NCI-H510A treated with DMSO at 0.1 percent for 48 hours (cell line): Measurements from ENCODE around the gene PATZ1.

Source experiments
- DNase-seq: peaks from one replicate; lab custom pipeline; 2025; lab: John Stamatoyannopoulos, UW

PATZ1 gene

GRCh38 chr22:31308181-31308580 lies 38.0 kb downstream of the PATZ1 start:
- DNase-seq, result no peak

- DNase-seq, result no peak
These were observed 41.0 kb downstream of the PATZ1 start for GRCh38 chr22:31305194-31305593.

DNA sequence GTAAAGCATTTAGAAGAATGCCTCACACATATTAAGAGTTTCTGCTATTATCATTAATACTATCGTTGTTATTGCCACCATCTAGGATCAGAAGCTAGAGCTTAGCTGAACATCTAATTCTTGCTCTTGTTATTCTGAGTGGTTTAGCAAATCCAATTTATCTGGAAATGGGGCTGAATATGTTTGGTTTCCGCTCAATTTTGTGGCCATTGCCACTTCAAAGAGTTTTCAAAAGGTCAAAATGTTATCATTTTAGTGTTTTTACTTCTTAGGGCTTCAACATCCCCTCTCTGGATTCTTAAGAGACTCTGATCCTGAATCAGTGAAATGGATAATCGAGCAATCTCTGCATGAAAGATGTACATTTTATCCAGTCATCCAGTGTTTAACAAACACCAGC lies 43.6 kb downstream of the PATZ1 start:
- no peak for DNase-seq

DNA sequence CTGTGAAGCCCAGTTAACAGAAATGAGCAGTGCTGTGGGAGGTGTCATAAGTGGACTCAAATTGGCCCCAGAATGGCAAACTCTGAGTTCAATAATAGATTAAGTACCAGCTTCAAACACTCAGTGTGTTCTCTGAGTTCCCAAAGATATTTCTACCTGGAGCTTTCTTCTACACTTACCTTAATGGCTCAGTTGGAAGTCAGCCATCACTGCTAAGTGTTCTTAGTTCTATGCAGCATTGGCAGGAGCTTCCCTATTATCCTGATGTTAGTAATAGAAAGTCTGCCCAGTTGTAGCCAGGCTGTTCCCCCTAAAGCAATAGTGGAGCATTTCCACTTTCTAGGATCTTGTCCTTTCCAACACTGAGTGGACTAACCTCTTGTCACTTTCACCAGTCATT lies 44.1 kb downstream of the PATZ1 start:
- no peak for DNase-seq

DNA sequence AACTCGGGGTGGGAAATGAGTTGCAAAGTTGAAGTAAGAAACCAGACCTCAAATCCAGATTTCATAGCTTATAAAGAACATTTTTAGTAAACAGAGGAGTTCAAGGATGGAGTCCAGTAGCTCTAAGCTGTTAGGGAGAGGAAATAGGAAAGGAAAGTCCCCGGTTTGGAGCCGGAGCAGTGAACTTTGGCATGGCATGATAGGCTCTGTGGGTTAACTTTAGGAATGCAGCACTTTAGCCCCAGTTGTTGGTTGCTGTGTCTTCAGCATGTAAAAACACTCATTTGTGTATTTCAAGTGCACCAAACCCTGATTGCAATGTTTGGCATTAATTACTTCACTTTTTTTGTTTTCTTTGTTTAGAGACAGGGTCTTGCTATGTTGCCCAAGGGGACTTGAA lies 45.2 kb downstream of the PATZ1 start:
- no peak for DNase-seq

DNA sequence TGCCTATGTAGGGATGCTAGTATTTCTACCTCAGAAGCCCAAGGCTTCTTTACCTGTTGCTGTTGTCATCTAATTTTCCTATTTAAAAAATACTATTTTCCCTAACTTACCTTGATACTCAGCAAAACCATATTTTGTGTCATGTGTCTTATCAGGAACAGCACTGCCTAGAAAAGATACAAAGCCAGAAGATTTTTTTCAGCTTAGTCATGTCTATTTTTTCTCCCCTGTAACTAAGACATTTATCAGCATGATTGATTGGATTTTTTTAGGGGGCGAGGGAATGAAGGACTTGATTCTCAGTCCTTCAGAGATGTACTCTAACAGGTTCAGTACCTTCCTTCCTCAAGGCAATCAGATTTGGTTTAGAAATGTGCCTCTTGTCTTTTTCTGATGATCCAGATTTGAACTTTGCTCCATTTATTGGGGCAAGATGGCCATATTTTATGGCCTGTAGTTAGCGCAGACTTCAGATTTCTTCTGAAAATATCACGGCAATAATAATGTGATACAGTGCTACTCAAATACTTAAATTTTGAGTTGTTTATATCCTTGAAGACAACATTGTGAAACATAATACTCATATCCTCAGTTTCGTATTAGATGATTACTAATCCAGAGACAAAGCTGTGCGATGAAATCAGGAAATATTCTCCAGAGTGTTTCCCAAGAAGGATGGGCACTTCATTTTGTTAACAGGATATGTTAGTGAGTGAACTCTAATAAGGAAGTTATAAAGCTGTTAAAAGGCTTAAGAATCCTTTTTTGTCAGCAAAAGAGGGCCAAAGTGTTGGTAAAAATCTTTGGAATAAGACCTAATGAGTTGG lies 50.1 kb downstream of the PATZ1 start:
- no peak for DNase-seq

DNA sequence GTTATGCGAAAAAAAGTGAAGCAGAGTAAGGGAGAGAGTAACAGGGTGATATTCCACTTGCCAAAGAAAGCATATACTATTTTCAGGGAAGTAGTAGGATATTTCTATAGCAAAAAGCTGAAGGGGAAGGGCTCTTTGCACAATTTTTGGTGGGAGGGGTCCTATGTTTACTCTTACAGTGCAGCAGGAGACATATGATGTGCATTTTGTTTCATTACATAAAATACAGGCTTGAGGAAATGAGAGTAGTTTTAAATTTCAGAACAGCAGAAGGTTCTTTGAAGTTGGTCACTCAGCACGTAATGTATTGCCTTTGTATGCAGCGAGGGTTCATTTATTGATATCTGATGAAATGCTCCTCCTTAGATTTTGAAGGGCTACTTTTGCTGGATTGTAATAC lies 50.8 kb downstream of the PATZ1 start:
- no peak for DNase-seq

- DNase-seq, result peak; percentile 69
These were observed 53.7 kb downstream of the PATZ1 start, which contains the start of gene PIK3IP1 for GRCh38 chr22:31292236-31292989. Gene PIK3IP1 (minus strand): TSS chr22:31292488. CDS start chr22:31292344, 144 bp downstream.

DNA sequence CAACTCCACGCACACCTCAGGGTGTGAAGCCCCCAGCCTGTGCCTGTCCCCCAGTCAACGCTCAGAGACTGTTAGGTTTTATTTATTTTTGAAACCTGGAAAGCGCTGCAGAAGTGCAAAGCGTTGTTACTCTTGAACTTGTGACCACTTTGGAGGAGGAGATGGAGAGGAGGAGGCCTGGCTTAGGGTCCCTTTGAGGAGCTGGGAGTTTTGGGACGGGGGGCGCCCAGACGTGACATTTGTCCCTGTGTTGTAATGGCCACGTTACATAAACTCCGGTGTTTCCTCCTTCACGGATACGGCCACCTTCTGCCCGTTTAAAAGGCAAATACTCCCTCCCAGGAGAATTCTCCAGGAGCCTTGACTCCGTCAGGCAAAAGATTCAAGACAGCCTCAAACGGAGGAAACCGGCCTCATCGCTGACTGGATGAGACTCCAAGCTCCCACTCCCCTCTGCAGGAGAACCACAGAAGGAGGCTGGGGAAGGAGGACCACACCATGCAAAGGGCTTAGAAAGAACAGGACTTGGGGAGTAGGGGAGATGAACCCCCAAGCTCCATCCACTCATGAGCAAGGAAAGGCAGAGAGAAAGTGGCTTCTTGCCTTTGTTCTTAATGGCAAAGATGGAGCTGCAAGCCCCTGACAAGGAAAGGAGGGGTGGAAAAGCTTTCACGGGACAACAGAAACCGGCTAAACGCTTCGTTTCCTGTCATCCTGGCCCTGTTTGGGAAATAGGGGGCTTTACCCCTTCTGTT lies 54.5 kb downstream of the PATZ1 start:
- DNase-seq, result no peak

- peak; percentile 80 for DNase-seq
These were observed 55.4 kb downstream of the PATZ1 start for GRCh38 chr22:31290494-31291471.

DNA sequence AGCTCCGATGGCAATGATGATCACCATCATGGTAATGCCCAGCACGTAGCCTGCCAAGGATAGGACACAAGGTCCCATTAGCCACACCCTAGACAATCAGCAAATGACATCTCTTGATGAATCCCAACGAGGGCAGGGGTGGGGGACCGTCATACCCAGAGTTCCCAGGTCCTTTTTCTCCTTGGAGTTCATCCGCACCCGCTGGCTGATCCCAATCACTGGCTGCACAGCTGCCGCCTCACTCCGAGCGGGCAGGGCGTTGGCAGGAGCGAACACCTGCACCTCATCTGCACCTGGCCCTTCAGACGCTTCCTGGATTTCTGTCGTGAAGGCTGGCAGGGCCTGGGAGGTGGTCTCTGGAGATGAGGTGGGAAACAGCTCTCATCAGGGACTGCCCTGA lies 56.8 kb downstream of the PATZ1 start:
- peak; percentile 82 for DNase-seq

GRCh38 chr22:31288496-31289240 lies 57.5 kb downstream of the PATZ1 start:
- DNase-seq, result no peak

GRCh38 chr22:31287818-31288495 lies 58.2 kb downstream of the PATZ1 start:
- no peak for DNase-seq

DNA sequence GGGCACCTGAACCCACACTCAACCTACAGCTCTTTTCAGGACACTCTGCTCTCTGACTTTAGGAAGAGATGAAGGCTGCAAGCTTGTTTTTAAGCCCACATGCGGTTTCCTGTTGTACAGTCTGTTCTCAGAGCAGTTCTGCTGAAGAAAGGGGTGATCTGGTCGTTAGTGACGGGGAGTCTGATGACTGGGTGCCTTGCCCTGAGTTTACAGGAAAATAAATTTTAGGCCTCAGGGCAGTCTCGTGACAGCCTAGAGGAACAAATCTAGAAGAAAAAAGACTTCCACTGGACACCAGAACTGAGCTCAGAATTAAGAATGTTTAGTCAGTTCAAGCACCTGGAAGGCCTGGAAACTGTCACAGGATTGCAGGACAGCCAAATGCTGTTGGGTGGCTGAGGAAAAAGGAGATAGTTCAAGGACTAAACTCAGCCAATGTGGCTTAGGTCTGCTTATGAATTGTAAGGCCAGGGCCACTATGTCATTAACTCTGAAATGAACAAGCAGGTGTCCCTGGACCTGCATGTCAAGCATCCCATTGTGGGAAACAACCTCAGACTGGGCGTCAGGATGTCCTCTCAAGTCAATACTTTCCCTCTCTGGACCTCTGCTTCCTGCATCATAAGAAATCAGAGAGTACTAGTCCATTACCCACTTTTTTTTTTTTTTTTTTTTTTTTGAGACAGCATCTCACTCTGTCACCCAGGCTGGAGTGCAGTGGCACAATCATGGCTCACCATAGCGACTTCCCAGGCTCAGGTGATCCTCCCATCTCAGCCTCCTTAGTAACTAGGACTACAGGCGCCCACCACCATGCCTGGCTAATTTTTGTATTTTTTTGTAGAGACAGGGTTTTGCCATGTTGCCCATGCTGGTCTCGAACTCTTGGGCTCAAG lies 59.5 kb downstream of the PATZ1 start:
- DNase-seq, result no peak

GRCh38 chr22:31284281-31285155 lies 61.6 kb downstream of the PATZ1 start:
- DNase-seq, result no peak

GRCh38 chr22:31282748-31283468 lies 63.2 kb downstream of the PATZ1 start:
- no peak for DNase-seq

- DNase-seq, result no peak
These were observed 64.4 kb downstream of the PATZ1 start for GRCh38 chr22:31281733-31282132.
